ENCODE measurements around the gene IQSEC3. TPM values are rescaled to one million over a fixed set of nuclear protein-coding genes. Genes with fewer than 3 reads are reported as not detected.

The IQSEC3 gene
- total RNA-seq, 1 donor from 2014 or later, result 1.1 TPM

DNA sequence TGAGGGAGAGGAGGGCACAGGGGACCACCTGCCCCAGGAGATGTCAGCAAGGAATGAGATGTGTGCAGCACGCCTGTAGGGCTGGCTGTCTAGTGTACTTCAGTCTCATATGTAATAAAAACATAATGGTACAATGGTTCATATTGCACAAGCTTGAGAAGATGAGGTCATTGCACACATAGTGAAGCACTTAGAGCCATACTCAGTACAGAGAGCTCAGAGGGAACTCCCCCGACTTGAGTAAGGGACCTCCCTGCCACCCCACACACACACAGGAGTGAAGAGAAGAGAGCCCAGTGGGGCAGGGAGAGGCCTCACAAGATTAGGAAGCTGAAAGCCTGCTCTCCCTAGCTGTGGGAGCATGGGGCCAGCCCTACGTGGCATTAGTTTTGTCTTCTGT, 85.9 kb downstream of the IQSEC3 start:
- no peak for DNase-seq (ENCODE audit: low read depth, low spot score)
- TF ChIP-seq, protein P1, sequence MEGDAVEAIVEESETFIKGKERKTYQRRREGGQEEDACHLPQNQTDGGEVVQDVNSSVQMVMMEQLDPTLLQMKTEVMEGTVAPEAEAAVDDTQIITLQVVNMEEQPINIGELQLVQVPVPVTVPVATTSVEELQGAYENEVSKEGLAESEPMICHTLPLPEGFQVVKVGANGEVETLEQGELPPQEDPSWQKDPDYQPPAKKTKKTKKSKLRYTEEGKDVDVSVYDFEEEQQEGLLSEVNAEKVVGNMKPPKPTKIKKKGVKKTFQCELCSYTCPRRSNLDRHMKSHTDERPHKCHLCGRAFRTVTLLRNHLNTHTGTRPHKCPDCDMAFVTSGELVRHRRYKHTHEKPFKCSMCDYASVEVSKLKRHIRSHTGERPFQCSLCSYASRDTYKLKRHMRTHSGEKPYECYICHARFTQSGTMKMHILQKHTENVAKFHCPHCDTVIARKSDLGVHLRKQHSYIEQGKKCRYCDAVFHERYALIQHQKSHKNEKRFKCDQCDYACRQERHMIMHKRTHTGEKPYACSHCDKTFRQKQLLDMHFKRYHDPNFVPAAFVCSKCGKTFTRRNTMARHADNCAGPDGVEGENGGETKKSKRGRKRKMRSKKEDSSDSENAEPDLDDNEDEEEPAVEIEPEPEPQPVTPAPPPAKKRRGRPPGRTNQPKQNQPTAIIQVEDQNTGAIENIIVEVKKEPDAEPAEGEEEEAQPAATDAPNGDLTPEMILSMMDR (conservative IDR thresholded peaks at IDR 0.05), result no peak
- H3K4me3 Mint-ChIP-seq, result no peak overlapping the region
- H3K27ac Mint-ChIP-seq (ENCODE audit: unreplicated experiment), result no peak overlapping the region
- H3K36me3 Mint-ChIP-seq (ENCODE audit: low read depth), result no peaks in the 10 kb centered on the region
- H3K9me3 Mint-ChIP-seq, result no peaks in the 10 kb centered on the region
- H3K27me3 Mint-ChIP-seq (ENCODE audit: low read depth), result peaks cover 12% of the 10 kb centered on the region
- H3K4me1 Mint-ChIP-seq, result peaks cover 5% of the 10 kb centered on the region

DNA sequence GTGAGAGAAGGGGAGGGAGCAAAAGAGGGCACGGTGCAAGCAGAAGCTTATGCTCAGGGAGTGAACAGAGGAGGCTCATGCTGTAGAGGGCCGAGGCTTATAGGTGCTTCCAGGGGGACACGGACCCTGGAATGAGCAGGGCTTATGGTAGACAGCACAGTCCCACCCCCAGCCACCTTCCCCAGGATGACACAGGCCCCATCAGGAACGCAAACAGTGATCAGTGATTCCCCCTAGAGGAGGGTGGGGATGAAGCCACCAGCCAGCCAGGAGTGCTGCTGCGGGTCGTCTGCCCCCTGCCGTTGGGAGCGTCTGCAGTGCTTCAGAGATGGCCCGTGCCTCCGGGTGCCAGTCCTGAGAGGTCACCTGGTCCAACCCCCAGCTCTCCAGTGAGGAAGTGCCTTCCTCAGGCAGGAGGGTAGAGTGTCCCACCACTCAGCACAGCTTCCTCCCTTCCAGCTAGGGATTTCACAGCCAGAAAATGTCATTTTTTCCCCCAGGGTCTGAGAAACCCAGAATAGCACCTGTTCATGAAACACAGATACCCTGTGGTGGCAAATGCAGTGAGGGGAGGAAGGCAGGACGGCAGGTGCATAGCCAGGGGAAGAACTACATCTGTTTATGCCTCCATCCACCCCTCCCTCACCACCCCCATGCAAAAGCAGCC, 86.6 kb downstream of the IQSEC3 start:
- DNase-seq (ENCODE audit: low read depth, low spot score), result peak; percentile 73
- peak overlapping the region; percentile 57 for H3K27ac Mint-ChIP-seq (ENCODE audit: unreplicated experiment)
- H3K9me3 Mint-ChIP-seq, result no peaks in the 10 kb centered on the region
- TF ChIP-seq, protein P1 (conservative IDR thresholded peaks at IDR 0.05), result peak; percentile 90
- H3K27me3 Mint-ChIP-seq (ENCODE audit: low read depth), result peaks cover 12% of the 10 kb centered on the region
- H3K36me3 Mint-ChIP-seq (ENCODE audit: low read depth), result no peaks in the 10 kb centered on the region
- H3K4me3 Mint-ChIP-seq, result no peak overlapping the region
- peaks cover 5% of the 10 kb centered on the region for H3K4me1 Mint-ChIP-seq

DNA sequence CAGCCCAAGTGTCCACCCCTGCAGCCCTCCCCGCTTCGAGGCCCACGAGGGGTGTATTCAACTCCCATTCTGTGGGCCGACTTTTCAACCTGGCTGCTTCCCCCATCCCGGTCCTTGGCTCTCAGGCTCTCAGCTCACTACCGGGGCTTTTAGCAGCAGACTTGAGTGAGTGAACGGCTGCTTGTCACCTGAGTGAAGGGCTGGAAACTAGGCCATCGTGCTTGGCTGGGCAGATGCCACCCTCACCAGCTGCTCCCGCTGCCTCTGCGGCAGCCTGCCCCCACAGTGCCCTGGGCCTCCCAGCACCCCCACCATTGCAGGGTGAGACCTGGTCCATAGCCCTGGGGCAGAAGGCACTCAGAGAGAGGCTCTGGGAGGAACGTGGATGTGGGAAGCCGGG, 87.5 kb downstream of the IQSEC3 start:
- TF ChIP-seq, protein P1 (conservative IDR thresholded peaks at IDR 0.05), result no peak
- Mint-ChIP-seq H3K27ac (ENCODE audit: unreplicated experiment) (no peak overlapping the region), H3K9me3 (no peaks in the 10 kb centered on the region), H3K4me3 (no peak overlapping the region), H3K27me3 (ENCODE audit: low read depth) (peaks cover 12% of the 10 kb centered on the region), H3K4me1 (peaks cover 5% of the 10 kb centered on the region), H3K36me3 (ENCODE audit: low read depth) (no peaks in the 10 kb centered on the region)
- DNase-seq (ENCODE audit: low read depth, low spot score), result no peak

DNA sequence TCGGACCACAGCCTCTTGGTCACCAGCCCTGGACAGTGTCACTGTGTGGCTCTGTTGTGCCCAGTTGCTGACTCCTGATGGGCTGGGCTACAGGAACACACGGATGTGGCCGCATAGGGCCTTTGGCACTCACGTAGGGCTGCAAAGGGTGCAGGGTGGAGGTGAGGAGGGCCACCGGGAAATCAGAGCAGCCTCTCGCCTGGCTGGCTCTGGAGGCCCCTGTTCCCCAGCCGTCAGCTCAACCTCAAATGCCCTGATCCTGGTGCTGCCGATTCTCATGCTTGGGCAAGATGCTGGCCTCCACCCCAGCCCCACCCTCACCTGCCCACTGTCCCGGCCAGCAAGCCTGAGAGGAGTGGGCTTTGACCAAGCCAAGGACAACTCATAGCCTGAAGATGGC, 88.4 kb downstream of the IQSEC3 start:
- no peaks in the 10 kb centered on the region for H3K9me3 Mint-ChIP-seq
- peaks cover 15% of the 10 kb centered on the region for H3K4me1 Mint-ChIP-seq
- DNase-seq (ENCODE audit: low read depth, low spot score), result no peak
- H3K27me3 Mint-ChIP-seq (ENCODE audit: low read depth), result peaks cover 10% of the 10 kb centered on the region
- no peak overlapping the region for H3K4me3 Mint-ChIP-seq
- TF ChIP-seq, protein P1 (conservative IDR thresholded peaks at IDR 0.05), result no peak
- H3K27ac Mint-ChIP-seq (ENCODE audit: unreplicated experiment), result no peak overlapping the region
- no peaks in the 10 kb centered on the region for H3K36me3 Mint-ChIP-seq (ENCODE audit: low read depth)

DNA sequence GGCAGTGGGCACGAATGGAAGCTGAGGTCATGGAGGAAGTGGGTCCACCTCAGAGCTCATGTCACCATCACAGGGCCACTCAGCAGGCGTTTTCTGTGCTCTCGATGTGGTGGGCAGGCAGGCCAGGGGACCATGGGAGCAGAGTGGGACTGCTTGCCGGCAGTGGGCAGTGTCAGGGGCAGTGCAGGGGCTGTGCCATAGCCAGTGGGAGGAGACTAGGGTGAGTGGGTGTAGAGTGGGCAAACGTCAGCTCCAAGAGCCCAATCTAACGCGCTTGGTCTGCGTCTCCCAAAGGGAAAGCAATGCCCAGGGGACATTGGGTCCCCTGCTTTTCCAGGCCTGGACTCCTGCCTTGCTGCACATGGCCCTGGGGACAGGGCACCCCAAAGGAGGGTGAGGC, 89.1 kb downstream of the IQSEC3 start:
- H3K4me1 Mint-ChIP-seq, result peaks cover 17% of the 10 kb centered on the region
- DNase-seq (ENCODE audit: low read depth, low spot score), result no peak
- peaks cover 7% of the 10 kb centered on the region for H3K27me3 Mint-ChIP-seq (ENCODE audit: low read depth)
- no peak overlapping the region for H3K27ac Mint-ChIP-seq (ENCODE audit: unreplicated experiment)
- H3K9me3 Mint-ChIP-seq, result no peaks in the 10 kb centered on the region
- no peak overlapping the region for H3K4me3 Mint-ChIP-seq
- TF ChIP-seq, protein P1 (conservative IDR thresholded peaks at IDR 0.05), result no peak
- no peaks in the 10 kb centered on the region for H3K36me3 Mint-ChIP-seq (ENCODE audit: low read depth)
